GM15510 (cell line): ENCODE measurements around the gene FGFRL1.

Source experiments
- POLR2A ChIP-seq: IDR thresholded peaks from 3 replicates; pipeline ENCODE4 v1.6.1; 2011; ENCODE audit warnings: borderline replicate concordance; ENCODE audit not compliant: insufficient read length; ENCODE audit errors: extremely low read depth

FGFRL1 gene

DNA sequence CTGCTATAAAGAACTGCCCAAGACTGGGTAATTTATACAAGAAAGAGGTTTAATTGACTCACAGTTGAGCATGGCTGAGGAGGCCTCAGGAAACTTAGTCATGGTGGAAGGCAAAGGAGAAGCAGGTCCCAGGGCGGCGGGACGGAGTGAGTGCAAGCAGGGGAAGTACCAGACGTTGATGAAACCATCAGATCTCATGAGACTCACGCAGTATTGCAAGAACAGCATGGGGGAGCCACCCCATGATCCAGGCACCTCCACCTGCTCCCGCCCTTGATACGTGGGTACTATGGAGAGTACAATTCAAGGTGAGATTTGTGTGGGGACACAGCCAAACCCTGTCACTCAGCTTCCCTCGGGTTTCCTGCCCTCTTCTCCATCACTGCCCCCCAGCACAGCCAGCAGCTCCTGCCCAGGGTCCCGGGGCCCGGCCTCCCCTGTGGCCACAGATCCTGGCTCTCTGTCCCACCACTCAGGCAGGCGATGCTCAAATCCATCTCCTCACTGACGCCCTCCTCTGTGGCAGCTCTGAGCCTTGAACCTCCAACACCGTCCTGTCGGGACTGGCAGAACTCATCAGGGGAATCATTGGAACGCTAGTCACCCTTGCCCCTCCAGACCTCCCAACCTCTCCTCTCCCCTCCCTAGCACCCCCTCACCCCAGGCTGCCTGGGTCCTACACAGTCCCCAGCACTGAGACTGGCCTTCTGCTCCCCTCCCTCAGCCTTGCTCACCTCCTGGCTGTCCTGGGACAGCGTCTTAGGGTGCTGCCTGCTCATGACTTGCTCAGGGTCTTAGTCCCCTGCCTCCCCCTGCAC, 37.6 kb downstream of the FGFRL1 start:
- TF ChIP-seq POLR2A = no peak

DNA sequence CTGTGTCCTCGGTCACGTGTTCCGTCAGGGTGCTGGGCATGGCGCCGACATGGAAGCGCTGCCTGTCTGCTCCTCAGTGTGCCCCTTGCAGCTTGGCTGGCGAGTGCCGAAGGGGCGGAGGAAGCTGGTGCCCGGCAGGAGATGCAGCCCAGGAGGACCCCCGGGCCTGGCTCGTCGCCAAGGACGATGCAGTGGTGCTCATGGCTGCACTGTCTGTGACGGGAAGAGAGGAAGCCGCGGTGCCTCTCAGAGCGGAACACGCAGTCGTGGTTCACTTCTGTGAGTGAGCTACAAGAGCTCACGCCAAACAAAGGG, 38.1 kb downstream of the FGFRL1 start:
- no peak for TF ChIP-seq POLR2A

DNA sequence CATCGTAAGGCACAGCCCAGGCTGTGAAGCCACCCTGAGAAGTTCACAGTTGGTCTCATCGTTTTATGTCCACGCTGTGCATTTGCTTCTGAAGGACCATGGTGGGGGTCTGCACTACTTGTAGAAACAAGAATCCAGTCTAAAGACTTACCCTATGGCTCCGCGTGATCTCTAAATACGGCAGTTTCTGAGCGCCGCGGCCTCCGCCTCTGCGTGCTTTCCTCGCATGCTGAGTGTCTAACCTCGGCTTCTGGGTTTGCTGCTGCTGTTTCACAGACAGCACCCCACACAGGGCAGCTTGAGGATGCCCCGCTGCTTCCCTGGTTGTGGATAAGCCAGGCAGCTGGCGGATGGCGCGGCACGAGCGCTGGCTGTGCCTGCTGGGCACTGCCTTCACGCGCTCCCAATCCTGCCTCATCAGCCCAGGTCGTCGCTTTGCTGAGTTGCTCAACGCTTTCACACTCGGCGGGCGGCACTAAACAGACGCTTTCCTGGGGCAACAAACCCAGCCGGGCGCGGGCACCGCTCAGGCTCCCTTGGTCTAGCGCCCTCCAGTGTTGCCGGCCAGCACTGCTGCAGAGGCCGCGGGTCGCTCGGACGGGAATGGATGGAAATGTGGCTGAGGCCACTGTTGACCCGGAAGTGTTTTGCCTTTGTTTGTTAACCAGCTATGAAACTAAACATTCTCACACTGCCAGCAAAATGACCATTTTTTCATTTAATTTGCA, 39.2 kb downstream of the FGFRL1 start:
- TF ChIP-seq POLR2A = no peak

DNA sequence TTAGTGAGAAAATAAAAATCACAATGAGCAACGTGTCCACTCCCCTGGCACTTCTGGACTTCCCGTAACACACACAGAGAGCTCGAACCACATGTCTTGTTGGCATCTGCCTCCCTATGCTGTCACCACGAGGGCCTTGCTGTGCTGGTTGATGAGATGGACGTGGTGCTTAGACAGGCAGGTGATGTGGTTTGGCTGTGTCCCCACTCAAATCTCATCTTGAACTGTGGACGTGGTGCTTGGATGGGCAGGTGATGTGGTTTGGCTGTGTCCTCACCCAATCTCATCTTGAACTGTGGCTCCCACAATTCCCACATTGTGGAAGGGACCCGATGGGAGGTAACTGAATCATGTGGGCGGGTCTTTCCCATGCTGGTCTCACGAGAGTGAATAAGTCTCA, 40.0 kb downstream of the FGFRL1 start:
- no peak for TF ChIP-seq POLR2A

DNA sequence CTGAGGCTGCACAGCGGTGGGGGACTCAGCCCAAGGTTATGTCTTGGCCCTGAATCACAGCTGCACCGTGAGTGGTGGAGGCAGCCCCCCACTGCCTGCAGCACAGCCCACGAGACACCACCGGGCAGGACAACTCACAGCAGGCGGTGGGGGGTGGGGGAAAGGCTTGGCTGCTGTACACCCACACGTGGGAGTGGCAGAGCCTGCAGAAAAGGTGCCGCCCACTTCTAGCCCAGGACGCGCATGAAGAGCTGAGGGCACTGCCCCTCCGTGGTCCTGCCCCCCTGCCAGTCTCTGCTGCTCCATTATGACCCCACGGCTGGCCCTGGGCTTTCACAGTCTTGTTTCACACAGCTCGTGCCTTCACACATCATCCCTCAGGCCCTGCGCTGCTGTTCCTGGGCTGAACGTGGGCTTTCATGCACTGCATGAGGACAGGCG, 40.8 kb downstream of the FGFRL1 start:
- no peak for TF ChIP-seq POLR2A

DNA sequence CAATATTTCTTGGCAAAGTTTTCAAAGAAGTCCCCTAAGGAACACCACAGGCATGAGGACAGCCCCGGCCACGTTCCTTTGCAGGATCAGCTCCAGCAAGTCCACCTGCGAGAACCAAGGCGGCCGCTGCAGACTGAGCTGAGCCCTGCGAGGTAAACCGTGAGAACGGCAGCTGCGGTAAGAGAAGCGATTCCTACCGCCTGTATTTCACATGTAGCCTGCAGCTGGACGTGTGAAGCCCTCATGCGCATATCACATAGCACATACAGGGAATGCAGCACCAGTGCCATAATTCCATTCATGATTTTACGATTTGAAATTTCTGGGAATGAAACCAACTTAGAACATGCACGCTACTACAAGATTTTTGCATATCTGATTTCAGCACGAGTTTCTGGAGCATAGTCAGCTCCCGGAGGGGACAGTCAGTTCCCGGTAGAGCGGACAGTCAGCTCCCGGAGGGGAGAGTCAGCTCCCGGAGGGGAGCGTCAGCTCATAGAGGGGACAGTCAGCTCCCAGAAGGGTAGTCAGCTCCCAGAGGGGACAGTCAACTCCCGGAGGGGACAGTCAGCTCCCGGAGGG, 41.7 kb downstream of the FGFRL1 start:
- no peak for TF ChIP-seq POLR2A

DNA sequence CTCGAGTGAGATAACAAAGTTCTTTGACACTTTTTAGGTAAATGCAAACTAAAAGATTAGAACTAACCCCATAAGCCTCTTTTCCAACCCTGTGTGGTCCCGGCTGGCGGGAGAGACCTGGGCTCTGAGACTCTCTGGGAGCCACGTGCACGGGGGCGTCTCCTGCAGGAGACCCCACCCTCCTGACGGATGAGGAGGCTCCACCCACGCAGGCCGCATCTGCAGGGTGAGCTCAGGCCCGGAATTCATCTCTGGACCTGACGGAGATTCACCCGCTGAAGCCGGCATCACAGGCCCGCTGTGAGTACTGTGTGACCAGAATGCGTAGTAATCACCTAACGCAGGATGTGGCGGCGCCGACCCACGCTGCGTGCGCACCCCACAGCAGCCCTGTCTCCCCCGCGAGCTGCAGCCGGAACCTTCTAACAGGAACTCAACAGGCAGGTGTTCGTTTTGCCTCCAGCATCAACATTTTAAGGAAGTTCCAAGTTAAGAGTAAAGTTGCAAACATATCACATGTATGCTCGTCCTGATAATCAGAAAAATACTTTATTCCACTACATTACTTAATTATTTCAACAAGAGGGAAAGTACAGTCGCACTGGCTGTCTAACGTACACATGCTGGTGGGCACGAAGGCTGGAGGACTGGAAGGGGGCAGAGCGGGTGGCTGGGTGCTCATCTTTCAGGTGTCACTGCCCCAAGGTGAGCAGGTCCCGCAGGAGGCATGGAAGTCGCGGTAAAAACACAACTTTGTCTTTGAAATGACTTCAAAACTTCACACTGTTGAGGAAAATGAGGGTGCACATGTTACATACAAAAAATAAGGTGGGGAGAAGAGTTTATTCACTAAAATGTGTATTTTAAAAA, 44.5 kb downstream of the FGFRL1 start:
- TF ChIP-seq POLR2A = no peak

DNA sequence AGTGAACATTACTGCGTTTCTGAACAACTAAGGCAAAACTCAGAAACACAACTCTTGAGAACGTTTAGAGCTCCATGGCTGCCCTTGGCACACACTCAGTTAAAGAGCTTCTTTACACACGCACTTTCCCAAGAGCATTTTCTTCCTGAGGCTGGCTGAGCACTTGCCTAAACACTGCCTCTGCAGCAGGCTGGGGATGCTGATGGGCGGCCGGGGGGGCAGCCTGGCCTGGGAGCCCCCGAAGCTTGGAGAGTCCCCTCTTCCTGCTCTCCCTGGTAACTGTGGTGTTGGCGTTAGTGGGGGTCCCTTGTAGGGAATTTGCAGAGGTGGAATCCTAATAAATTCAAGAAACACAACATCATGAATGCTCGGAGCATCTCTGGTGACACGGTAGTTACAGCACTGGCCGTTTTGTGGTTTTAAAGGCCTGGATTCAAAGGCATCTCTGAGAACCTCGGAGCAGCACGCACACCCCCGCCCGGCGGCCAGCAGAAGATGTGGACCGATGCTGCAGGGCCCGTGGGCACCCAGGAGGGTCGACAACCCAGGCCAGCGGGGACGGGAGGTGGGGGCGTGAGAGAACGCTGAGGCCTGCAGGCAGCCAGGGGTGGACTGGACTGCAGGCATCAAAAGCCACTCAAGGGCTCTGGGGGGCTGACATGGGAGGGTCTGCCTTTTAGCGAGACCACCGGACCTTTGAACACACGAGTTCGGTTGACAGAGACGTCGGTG, 45.4 kb downstream of the FGFRL1 start:
- TF ChIP-seq POLR2A = no peak

DNA sequence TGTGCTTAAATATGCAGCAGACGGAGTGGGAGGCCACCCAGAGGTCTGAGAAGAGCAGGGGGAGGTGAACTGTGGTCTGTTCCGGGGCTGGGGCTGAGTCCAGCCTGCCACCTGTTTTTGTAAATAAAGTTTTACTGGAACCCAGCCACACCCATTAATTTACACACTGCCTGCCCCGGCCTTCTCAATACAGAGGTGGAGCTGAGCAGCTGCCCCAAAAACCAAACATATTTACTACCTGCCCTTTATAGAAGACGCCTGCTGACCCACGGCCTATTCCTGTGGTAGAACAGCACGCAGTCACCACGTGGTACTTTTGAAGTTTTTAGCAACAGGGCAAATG, 45.9 kb downstream of the FGFRL1 start:
- TF ChIP-seq POLR2A = no peak

DNA sequence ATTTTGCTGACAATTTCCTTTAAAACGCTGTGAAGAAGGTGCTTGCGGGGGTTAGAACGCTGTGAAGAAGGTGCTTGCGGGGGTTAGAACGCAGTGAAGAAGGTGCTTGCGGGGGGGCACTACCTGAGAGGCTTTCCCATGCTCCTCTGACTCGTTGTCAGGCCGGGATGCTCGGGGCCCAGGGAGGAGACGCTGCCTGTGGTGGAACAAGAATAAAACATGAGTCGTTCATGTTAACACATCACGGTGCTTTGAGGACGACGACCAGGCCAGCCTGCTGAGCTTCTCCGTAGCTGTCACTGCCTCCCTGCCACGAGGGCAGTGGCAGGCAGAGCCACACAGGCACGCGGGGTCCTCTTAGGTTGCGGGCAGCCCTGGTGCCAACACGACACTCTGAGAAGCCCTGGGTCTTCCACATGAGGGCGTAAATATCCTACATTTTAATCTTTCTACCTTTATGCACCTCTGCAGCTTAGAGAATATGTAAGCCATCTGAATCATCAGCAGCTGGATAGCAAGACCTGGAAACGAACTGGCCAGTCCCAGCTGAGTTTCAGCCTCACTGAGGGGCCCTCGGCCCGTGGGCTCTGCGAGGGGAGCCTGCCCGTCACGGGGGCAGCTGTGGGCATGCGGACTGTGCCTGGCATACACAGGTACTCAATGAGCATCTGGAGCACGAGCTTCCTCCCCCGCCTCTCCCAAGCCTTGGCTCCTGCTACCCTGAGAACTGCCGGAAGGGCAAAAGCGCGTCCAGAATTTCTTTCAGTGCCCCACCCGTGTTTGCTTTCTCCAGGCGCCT, 47.0 kb downstream of the FGFRL1 start:
- no peak for TF ChIP-seq POLR2A

DNA sequence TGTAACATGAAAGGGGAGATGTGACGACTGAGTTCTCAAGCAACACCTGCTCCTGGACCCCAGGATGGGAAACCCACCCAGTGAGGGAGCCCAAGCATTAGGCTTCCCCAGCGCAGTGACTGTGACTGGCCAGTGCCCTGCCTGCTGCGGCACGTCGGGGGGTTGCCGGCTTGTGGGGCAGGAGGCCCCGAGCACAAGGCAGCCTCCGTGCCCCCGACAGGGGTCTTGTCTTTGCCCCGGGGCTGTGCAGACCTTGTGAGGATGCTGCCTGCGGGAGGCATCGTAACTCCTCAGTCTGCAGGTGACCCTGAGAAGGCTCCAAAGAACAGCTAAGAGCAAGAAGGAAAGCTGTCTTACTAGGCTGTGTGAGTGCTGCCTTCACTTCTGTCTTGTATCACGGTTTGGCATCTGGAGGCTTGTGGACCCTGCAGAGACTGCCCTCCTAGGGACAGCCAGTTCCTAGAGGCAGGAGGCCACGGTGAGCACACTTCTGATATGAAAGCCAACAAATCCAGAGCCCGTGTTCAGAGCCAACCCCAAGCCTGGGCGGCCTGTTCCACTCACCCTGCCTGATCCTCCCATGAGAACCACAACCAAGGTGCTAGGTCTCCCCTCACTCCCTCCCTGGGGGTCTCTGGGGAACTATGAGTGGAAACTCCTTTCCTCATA, 47.7 kb downstream of the FGFRL1 start:
- TF ChIP-seq POLR2A = no peak

DNA sequence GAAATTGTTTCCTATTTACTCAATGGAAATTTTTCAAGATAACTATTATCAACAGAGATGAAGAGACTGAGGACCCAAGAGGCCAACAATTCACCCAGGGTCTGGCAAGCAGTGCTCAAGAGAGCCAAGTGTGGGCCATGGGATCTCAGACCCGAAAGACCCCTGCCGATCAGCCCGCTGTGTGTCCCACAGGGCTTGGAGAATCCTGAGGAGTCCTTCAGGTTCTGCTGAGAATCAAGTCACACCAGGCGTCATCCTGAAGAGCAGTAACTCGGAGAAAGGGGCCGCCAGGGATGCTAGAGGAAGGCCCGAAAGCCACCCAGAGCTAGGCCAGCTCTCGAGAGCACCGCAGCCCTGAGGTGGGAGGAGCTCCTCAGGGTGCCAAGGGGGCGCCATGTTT, 48.7 kb downstream of the FGFRL1 start:
- no peak for TF ChIP-seq POLR2A

DNA sequence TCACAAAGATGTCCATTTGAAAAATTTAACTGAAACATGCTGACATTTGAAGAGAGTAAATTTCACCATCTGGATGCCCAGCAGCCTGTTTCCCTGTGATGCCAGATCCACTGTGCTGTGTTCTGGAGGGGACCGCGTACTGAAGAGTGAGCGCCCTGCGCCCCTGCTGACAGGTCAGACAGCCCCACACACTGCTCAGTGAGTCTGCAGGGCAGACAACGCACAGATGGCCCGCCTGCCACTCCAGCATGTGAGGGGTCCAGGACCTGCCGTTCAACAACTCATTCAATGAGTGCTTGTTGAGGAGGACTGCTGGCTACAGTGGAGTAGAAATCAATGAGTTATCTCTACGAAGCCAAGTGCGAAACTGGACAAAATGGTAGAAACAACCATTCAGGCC, 49.2 kb downstream of the FGFRL1 start:
- TF ChIP-seq POLR2A = no peak
